ENCODE results near the gene NAA20. TPM values are rescaled to one million over a fixed set of nuclear protein-coding genes. Genes with fewer than 3 reads are reported as not detected.

NAA20 gene
- total RNA-seq, 1 donor from 2014 or later, result 54.3 TPM

- no peak for DNase-seq (ENCODE audit: low spot score)
These were observed 2.0 kb downstream of the NAA20 start for GRCh38 chr20:20019123-20019522.

DNA sequence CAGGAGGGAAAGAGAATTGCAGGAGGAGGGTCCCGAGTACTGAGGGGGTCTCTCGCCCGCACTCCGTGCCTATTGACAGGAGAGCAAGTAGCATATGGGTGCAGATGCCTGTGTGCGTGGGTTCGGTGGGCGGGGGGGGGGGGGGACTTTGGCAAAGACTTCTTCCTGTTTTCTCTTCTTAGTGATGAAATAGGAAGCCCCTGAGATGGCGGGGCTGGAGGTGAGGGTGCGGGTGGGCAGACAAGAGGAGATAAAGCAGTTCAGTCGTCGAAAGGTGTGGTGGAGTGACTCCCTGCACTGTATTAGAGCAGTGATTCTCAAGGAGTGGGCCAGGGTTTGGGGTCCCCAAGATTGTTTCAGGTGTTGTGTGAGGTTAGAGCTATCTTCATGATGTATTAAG lies 3.7 kb downstream of the NAA20 start:
- DNase-seq (ENCODE audit: low spot score), result no peak

GRCh38 chr20:20021835-20022234 lies 4.7 kb downstream of the NAA20 start:
- DNase-seq (ENCODE audit: low spot score), result no peak

DNA sequence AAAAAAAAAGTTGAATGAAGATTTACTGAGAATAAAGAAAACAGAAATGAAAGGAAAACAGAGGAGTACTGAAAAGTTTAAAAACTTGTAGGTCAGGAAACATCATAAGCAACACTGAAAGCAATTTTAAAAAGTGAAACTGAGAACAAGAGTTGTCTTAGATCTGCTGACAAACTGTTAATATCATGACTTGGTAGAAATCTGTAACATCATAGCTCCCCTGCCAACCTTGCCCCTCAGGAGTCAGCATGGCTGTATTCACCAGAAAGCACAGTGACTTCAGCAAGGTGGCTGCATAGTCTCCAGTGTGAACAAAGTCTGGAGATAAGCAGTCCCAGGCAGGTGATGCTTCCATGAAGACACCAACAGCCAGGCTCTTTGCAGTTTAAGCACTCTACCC lies 5.3 kb downstream of the NAA20 start:
- DNase-seq (ENCODE audit: low spot score), result no peak

DNA sequence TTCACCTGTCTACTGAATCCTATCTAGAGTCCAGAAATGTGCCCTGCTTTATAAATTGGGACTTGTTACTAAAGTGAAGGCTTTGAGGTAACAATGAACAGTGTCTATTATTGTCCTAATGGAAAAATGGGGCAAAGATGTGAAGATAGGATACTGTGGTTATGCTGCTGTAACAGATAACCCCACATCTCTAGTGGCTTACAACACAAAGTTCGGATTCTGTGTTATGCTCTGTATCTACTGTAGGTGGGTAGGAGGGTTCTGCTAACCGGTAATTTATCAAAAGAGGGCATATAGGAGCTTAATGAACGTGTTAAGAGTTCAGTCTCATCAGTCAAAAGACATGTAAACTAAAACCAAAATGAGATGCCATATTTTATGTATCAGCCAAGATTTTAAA lies 6.2 kb downstream of the NAA20 start:
- DNase-seq (ENCODE audit: low spot score), result no peak

GRCh38 chr20:20024942-20025341 lies 7.8 kb downstream of the NAA20 start:
- DNase-seq (ENCODE audit: low spot score), result no peak

- DNase-seq (ENCODE audit: low spot score), result no peak
These were observed 10.1 kb downstream of the NAA20 start for GRCh38 chr20:20027284-20027683.

DNA sequence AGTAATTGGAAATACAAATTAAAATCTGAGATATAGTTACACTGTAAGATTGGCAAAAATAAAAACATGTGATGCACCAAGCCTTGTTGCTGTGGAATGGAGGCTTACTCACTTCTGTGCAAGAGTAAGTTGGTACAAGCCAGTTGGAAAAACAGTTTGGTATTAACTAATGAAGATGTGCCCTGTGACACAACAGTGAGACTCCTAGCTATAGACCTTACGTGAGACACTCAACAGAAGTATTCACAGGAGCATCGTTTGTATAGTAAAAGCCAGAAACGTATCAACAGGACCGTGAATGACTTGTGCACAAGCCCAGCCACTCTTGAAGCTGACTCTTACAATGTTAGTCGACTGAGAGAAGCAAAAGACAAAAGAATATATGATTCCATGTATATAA lies 14.6 kb downstream of the NAA20 start:
- DNase-seq (ENCODE audit: low spot score), result no peak

DNA sequence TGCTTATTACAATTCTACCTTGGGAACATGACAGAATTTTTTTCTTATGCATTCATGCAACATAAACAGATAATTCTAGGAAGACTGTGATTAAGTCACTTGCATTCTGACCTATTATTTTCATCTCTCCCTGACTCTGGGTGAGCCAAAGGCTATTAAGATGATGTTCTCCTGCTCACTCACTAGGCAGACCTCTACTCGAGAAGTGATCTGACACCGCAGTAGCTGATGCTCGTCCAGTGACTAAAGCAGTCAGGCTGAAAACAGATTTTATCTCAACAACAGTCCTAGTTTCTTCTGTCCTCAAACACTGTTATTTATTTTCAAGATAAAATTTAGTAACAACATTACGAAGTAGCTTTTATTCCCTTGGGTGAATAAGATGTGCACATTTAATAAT lies 17.3 kb downstream of the NAA20 start:
- no peak for DNase-seq (ENCODE audit: low spot score)

DNA sequence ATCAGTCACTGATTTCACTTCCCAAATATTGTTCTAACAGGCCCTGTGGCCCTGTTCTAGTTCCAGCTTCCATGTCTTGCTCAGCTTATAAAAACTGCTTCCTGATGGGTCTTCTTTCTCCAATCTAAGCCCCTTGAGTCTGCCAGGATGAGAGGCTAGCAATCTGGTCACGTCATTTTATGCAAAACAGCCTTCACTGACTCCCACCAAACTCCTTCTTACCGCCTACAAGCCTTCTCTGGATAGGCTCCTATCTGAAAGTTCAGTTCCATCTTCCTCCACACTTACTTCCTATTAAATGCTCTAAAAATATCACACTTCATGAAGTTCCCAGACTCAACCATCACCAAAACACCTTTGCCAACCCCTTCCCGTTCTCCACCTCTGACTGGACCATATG lies 19.6 kb downstream of the NAA20 start:
- no peak for DNase-seq (ENCODE audit: low spot score)

GRCh38 chr20:20037960-20038359 lies 20.8 kb downstream of the NAA20 start:
- no peak for DNase-seq (ENCODE audit: low spot score)

DNA sequence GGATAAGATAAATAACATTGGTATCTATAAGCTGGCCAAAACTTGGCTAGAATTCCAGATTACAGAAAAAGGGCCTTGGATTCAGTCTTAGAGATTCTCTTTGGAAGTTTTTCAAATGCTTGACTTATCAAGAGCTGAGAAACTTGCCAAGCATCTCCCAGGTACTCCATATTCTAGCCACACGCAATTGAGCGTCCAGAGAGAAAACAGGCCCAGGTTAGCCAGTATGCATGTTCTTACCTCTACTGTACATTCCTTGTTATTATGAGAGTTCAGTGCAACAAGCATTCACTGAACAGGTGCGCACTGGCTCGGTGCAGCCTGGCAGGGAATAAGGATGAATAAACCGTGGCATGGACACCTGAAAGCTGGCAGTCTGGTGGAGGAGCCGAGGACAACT lies 21.4 kb downstream of the NAA20 start:
- DNase-seq (ENCODE audit: low spot score), result no peak

DNA sequence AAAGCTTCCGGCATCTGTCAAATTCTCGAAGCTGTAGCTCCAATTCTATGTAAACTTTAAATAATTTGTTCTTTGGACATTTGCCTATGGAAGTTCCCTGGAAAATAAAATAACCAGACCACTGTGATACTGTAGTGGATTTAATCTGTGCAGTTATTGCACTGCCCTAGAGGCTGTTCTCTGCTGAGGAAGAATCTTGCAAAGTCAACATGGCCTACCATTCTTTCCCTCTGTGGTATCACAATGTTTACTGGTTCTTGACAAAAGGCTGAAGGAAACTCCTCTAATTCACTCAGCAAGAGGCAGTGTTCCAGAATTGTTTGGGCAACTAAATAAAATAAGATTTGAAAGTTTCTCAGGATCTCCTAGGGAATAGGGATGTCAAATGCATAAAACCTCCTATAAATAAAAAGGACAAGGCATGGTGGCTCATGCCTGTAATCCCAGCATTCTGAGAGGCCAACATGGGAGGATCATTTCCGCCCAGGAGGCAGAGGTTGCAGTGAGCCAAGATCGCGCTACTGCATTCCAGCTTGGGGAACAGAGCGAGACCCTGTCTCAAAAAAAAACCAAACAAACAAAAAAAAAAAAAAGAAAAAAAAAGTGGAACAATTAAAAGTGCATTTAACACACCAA lies 22.7 kb downstream of the NAA20 start:
- DNase-seq (ENCODE audit: low spot score), result no peak

GRCh38 chr20:20051767-20052073 lies 34.6 kb downstream of the NAA20 start:
- DNase-seq (ENCODE audit: low spot score), result no peak

GRCh38 chr20:20052074-20052970 lies 35.2 kb downstream of the NAA20 start, which contains the start of the genes CFAP61 and CRNKL1:
Gene CFAP61 (plus strand): TSS chr20:20052532. CDS start chr20:20056654, 4,122 bp downstream.
Gene CRNKL1 (minus strand): TSS chr20:20052466. CDS start chr20:20052342, 124 bp downstream.
- DNase-seq (ENCODE audit: low spot score), result peak; percentile 98

GRCh38 chr20:20060234-20060998 lies 43.3 kb downstream of the NAA20 start:
- DNase-seq (ENCODE audit: low spot score), result no peak

GRCh38 chr20:20063941-20064702 lies 47.0 kb downstream of the NAA20 start:
- DNase-seq (ENCODE audit: low spot score), result no peak

DNA sequence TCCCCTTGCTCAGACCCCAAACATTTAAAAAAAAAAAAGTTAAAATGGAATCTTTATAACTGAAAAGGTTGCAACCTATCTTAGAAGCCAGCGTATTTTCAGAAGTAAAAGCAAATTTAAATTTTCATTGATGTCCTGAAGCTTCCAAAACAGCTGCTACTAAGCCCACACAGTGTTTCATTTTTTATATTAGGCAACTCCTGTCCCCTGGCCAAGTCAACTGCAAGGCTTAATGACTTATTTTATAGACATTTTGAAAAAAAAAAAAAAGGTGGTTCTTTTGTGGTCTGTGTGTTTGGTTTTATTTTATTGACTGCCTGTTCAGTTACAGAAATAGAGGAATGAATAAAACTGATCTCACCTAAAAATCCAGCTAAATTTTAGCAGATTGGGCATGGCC lies 48.2 kb downstream of the NAA20 start:
- DNase-seq (ENCODE audit: low spot score), result no peak

DNA sequence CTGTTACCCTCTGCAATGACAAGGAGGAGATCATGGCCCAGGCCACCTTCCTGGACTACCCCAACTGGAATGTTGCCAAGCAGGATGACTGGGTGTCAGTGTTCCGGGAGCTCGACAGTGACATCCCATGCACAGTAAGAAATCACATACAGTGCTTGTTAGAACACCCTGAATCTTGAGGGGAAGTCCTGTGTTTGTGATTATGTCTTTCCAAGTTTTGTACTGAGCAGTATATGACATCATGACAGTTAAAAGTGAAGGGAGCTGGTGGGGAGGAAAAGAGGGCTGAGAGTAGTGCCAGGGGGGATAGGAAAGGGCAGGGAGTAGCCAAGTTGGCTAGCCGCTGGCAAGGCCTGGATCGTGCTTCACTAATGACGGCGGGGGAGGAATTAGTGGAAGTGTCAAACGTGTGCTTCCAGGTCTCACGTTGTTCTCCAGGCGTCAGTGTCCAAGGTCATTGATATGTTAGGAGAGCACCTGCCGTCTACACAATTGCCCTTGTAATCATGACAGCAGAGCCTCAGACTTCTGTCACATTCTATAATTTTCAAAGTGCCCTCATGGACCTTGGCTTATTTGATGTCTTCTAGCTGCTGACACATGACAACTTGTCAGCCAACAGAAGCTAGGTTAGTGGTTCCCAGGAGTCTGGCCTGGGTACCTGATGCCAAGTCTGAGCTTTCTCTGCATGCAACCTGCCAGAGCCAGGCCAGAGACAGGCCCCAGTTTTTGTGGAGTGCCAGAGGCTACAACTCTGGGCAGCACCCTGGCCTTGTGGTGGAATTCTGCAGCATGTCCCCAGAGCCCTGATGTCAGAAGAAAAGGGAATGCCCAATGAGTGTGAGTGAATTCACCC lies 53.9 kb downstream of the NAA20 start:
- DNase-seq (ENCODE audit: low spot score), result no peak

GRCh38 chr20:20073801-20074371 lies 56.7 kb downstream of the NAA20 start:
- DNase-seq (ENCODE audit: low spot score), result peak; percentile 38
